Activated T-cell treated with anti-CD3 and anti-CD28 coated beads for 48 hours (primary cell): ENCODE results near the gene CYBA.

Source experiments
- DNase-seq: peaks from one replicate; pipeline ENCODE4 v3.0.0-alpha.2; 2020; ENCODE audit warnings: low read depth

The CYBA gene

DNA sequence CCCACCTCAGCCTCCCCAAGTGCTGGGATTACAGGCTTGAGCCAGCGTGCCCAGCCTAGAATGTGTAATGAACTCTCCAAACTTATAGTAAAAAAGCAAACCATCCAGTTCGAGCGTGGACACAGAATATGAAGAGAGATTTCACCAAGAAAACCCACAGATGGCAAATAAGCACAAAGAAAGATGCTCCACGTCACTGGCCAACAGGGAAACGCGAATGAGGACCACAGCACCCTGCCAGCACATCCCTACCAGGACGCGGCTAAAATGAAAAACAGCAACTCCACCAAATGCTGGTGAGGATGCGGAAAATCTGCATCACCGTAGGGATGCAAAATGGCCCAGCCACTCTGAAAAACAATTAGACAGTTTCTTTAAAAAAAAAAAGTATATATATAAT lies 10.6 kb upstream of the CYBA start:
- no peak for DNase-seq

DNA sequence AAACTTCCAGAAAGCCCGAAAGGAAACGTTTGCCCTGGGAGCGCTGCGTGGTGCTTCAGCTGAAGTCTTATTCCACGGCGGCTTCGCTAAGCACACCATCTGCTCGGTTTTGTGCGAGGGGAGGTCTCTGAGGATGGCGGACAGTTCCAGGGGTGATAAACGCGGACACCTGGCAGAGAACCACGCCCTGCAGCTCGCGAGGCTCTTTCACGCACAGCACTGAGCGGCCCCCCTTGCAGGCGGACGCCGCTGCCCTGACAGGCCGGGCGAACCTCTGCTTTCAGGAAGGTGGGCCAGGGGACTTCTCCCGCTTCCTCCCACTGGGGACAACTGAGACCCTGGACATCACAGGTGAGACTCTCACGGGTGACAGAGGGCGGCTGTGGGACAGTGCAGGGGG lies 8.3 kb upstream of the CYBA start:
- DNase-seq = no peak

DNA sequence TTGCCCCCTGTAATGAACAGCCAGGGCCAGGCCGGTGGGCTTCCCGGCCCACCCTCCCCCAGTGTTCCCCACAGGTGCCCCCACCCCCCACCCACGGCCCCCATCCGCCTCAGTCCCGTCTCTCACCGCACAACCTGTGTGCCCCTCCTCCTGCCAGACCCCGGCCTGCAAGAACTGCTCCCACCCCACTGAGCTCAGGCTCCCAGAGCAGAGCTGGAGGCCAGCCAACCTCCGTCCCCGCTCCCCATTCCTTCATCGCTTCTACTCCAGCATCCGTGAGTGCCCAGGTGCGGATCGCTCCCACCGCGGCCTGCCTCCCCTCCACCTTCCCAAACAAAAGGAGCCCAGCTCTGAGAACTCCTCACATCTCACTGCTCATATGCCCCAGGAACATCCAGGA lies 7.9 kb upstream of the CYBA start:
- DNase-seq = no peak

DNA sequence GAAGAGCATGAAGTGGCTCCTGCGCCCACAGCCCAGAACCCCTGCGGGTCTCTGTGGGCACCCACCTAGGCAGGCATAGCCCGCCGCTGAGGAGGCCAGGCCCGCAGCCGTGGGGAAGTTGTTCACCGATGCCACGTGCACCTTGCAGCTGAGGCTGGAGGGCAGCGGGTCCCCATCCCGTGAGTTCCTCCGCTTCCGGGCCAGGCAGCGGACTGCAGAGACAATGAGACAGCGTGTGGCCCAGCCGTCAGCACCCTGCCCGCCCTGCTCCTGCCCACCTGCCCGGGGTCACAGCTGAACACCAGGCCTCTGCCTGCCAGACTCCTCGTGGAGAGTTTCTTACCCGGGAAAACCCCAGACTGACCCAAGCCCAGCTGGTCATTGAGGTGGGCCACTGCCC lies 6.5 kb upstream of the CYBA start:
- DNase-seq = no peak

DNA sequence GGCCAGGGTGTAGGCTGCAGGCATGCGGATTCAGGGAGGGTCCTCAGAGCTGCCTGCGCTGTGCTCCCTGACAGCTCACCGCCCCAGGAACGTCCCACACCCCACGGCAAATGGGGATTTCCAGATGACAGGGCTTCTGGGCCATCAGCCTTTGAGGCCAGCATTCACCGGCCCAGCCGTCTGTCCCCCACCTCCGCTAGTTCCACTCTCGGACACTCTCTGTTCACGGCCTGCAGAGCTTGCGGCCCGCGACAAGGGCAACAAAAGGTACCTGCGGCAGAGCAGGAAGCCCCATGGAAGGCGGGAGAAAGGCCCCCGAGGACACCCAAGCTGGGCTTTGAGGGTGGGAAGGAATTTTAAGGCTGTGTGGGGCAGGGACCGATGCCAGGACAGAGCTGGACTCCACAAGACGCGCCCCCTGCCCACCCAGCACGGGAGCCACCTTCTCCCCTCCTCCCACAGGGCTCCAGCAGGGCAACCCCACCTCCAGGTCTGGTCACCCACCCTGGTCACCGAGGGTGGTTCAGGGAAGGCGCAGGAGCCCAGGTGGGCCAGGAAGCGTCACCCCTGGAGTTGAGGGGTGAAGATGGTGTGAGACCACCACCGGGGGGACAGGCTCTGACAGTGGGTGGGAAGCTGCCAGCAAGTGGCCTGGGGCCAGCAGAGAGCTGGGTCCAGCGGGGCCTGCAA lies 5.6 kb upstream of the CYBA start:
- DNase-seq = no peak

DNA sequence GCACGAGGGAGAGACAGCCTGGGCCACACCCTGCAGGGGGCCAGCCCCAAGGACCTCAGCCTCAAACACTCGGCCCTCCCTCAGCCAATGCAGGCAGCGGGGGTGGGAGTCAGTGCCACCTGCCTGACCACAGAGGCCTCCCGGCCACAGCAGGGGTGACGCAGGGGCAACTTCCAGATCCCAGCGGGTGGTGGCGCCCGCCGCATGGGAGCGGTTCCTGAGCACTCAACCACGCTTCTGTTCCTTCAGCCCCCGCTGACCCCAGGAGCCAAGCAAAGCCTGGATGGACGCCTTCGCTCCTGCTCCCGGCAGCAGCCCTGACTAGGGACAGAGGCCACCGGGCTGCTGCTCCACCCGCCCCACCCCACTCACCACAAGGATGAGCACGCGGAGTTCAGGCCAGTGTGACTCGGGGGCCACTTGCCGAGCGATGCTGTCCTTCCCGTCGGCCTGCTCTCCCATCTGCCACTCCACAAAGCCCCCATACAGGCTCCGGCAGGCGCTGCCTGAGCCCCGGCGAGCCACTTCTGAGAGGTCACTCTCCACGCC lies 5.0 kb upstream of the CYBA start:
- no peak for DNase-seq

DNA sequence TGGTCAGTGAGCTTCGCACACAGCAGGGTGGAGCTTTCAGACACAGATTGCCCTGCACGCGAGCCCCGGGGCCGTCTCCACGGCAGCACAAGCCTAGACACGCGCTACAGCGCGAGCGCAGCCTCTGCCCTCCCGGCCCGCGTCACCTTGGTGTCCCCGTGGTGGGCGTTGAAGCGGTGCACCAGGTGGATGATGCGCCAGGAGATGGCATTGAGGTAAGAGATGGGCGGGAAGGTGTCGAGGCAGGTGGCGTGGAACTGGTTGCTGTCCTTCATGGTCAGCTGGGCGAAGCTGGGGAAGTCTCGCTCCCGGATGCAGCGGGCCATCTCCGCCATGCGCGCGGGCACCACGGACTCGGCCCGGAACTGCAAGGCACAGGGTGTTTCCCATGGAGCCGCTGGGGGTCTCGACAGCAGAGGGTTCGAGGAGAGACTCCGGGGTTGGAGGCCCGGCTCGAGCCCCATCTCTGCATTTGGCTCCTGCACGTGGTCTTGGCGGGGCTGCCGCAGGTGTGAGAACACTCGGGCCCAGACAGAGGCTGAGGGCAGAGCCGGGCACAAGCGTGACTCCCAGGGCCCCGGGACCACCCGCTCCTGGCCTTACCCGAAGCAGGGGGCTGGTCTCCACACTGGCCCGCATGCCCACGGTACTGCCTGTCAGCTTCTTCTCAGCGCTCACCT lies 4.3 kb upstream of the CYBA start:
- DNase-seq = no peak

DNA sequence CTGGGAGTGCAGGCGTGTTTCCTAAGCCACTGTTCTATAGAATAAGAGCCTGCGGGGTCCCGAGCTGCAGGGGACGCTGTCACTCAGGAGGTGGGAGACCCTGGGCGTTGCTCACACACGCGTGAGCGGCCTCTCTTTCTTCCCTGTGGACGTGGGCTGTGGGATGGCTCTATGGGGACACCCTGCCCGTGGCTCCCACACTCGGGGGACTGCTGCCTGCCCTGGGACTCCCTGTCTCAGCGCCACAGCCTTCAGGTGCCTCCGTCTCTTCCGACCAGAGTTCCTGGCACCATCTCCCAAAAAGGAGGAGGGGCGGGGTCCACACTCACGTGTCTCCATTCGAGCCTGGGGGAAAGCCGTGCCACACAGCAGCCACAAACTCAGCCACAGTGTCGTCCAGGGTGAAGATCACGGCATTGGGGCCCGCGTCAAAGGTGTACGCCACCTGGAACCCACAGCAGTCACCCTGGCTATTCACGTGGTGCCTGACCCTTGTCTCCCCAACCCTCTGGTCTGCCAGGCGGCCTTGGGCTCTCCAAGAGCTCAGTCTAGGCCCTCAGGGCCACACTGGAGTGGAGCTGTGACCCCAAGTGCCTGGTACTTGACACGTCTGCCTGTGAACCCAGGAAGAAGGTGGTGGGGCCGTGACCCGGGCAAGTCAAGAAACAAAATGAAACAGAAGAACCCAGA lies 3.7 kb upstream of the CYBA start:
- DNase-seq = no peak

DNA sequence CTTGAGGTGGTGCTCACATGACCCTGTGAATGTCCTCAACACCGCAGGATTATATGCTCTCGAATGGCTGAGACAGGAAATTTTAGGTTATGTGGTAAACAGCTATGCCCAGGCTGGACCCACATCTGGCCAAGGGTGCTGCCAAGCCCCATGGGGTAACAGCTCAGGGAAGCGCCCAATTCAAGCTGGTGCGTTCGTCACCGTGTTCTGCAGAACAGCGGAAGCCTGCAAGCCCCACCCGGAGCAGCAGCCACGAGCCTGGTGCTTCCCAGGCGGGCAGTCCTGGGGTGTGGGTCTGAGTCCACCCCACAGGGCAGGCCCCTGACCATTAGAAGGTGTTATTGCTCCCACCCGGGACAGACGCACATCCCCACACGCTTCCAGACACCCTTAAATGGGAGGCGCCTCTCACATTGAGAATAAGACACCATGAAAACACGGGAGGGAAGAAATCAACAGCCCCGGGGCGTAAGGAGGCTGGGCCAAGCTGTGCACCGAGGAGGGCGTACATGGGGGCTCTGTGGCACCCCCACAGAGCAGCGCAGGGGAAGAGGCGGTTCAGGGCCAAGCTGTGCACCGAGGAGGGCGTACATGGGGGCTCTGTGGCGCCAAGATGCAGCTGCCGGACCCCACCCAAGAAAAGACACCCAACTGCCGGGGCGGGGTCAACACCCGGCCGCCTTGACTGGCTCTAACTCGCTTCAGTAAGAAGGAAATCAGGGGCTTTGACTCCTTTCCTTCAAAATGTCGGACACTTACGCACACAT lies 2.9 kb upstream of the CYBA start:
- DNase-seq = no peak

DNA sequence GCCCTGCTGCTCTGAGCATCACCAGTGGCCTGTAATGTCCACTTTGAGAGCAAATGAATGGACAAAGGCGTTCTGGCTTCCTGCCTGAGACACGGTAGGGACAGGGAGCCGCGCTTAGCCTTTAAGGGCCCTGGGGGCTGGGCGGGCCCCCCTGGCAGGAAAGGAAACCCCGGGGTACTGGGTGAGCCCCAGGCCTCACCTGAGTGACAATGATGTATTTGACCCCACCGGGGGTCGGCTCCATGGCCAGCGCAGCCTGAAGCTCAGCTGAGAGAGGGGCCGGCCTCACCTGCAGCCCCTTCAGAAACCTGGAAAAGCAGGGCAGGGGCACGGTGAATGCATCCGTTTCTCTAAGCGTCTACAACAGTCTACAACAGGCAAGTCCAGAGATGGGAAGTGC lies 2.2 kb upstream of the CYBA start:
- no peak for DNase-seq

DNA sequence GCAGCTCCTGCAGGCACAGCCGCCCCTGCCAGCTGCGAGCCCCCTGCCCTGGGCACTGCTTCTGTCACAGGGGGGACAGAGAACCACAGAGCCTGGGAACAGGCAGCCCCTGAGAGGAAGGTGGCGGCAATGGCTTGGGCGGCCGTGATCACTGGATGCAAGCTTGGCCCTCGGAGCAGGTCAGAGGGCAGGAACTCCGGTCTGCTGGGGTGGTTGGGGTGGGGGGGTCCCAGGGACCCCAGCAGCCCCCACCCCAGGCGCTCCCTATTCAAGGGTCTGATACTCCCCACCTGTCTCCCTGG lies 1.9 kb upstream of the CYBA start:
- no peak for DNase-seq

DNA sequence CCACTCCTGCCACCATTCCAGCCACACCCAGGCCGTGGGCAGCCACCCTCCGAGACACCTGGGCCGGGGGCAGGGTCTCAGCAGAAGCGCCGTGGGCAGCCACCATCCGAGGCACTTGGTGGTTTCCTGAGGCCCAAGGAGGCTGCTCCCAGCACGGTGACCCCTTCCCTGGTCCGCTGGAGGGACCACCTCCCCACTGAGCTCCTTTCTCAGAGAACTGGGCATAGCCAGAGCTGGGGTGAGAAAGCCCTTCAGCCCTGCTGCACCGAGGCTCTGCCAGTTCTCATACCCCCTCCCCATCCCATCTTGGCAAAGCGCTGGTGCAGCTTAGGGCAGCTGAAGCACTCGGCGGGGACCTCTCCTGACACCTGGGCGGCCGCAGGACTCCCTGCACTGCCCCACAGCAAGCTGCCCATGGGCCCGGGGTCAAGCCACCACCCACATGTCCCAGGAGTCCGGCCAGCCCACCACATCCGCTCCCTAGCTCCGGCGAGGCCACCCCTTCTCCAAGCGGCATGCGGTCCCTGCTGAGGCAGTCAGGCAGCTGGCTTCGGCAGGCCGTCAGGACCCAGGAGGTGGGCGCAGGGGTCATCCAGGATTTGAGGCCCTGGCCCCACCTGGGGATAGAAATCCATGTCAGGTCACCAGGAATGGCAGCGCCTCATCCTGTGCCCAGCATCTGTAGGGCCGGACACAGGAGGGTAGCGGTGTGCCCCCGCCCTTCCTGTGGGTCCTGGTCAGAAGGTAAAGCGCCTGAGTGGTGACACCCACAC lies 1.3 kb upstream of the CYBA start:
- DNase-seq = no peak

DNA sequence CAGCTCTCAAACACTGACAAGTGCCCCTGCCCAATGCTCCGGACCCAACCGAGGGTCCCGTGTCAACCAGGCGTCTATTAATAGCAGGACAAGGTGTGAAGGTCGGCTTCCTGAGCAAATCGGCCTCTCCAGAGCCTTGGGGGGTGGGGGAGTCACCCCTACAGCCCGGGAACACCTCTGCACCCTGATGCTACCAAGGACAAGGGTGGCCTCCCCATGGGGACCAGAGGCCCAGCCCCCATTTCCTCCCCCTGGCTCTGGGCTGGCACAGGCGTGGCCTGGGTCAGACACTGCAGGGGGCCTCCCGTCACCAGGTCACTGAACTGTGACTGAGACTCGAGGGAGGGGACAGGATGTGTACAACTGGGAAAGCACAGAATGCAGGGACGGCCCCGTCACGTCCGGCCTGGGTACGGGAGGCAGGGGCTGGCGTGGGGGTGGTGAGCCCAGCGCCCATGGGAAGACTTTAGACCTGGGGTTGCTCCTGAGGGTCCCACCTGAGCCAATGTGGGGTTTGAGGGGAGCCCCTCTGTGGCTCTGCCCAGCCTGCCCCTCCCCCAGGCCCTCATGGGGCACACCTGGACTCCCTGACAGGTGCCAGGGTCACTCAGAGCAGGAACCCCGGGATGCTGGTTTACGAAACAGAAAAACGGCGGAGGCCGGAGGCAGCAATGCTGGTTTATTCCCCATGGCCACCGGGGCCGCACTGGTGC lies 579 bp upstream of the CYBA start:
- peak; percentile 76 for DNase-seq

DNA sequence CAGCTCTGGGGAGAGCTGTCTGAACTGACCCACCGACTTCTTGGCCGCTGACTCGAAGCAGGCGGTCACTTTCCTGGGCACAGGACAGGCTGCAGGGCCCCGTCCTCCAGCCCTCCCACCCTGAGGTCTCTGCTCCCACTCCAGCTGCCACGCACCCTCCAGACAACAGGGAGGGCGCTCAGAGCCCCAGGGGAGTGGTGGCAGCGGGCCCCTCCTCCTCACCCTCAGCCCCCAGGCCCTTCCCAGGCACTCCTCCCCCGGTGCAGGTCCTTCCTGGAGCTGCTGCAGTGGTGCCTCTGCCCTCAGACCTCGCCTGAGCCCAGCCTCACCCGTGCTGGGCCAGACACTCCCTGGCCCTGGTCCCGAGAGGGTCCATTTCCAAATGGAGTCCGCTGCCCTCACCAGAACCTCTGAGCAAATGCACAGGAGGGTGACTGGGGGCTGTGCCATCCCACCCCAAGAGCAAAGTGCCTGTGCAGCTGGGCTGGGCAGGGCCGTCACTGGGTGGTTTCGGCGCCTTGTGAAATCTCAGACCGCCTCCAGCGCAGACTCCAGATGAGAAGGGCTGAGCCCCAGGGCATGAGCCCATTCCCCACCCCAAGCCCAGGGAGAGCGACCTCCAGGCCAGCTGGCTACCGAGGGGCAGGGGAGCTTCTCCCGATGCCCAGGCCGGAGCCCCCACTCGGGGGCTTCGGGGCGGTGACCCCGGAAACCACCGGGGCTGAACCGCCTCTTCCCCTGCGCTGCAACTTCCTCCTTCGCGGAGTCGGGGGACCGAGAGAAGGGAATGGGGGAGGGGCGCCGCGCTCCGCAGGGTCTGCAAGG lies 717 bp downstream of the CYBA start:
- DNase-seq = no peak

DNA sequence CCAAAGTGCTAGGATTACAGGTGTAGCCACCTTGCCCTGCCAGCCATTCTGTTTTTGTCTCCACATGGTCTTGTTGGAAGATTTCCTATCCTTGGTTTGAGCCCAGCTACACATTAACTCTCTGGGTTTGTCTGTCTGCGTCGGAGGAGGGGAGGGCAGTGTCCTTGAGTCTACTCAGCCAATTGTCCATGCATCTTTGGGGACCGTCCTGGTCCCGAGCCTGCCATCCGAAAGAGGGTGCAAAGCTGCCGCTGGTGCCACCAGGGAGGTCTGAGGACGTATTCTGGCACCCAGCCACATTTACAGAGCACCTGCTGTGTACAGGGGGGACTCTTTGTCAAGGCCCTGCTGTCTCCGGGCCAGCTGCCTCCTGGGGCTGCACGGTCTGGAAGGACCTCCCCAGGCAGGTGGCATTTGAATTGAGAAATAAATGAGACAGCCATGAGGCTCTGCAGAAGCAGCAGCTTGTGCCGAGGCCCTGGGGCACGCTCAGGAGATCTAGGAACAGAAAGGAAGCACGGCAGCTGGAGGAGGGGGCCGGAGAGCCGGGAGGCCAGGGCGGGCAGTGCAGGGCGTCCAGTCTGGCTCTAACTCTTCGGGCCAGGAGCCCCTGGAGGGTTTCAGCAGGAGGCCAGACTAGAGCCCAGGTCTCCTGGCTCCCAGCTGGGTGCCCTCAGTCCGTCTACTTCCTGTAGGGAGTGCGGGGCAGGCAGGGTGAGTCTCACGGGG lies 1.5 kb downstream of the CYBA start:
- DNase-seq = no peak

DNA sequence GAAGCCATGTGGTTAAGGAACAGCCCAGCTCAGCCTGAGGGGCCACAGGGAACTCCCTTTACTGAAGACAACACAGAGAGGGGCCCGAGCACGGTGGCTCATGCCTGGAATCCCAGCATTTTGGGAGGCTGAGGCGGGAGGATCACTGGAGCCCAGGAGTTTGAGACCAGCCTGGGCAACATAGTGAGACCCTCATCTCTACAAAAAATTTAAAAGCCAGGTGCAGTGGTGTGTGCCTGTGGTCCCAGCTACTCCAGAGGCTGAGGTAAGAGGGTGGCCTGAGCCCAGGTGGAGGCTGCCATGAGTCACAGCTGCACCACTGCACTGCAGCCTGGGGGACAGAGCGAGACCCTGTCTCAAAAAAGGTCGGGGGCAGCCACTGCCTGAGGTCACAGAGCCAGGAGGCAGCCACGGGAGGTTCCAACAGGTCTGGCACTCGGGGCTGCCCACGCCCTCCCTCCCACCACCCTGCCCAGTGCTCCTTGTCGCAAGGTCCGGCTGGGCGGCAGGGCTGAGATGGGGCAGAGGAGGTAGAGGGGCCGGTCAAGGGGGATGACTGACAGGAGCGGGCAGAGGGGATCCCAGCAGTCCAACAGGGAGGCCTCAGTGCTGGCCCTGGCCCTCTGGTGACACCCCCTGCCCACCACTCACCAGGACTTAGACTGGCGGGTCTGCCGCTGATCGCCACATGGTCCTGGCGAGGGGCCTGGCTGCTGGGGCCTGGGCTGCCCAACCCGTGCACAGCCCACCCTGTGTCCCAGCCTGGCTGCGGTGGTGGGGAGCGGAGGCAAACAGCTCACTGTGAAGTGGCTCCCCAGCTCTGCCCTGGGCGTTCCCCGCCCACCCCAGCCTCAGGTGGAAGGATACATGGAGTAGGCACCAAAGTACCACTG lies 3.4 kb downstream of the CYBA start:
- no peak for DNase-seq

DNA sequence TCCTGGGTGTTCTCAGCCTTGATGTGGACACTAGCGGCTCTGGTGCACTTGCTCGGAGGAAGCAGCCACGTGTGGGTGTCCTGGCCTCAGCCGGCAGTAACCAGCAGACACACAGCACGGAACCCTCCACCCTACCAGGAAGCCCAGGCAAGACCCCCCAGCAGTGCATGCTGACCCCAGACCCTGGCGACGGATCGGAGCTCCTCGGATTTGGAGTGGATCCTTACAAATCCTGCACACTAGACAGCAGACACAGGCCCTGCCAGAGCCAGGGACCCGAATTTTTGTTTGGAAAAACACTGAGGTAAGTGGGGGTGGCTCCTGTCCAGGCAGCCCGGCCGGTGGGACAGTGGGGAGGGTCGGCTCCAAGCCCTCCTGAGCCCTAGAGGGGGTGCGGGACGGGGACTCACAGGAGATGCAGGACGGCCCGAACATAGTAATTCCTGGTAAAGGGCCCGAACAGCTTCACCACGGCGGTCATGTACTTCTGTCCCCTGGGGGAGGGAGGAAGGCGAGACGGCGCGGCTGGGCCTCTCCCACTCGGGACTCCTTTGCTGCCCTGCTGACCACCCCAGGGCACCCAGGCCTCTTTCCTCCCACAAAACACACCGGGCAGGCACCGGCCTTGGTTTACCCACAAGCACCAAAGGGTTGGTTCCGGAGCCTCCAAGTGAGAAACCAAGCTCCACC lies 4.4 kb downstream of the CYBA start:
- DNase-seq = no peak

DNA sequence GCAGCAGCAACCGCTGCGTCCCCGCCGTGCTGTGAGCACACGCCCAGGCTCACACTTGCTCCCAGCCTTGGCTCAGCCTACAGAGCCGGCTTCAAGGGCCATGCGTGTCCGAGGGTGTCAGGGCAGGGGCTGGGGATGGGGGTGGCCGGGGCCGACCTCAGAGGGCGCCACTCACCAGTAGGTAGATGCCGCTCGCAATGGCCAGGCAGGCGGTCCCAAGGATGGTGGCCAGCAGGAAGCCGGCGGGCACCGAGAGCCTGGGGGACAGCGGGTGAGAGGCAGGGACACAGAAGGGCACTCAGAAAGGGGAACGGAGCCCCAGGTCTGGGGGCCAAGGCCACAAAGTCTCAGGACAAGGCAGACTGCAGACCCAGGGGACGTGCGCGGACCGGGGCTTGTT lies 4.9 kb downstream of the CYBA start:
- DNase-seq = no peak
